GM13977 (cell line): Measurements from ENCODE around the gene FAM13A.
"Not testable (repeated sequence)": the region's sequence is repeated elsewhere in the genome, so short reads cannot be mapped to it uniquely, and the experiment has no call there.

Source experiments
- DNase-seq: peaks from one replicate; pipeline ENCODE4 v3.0.0; 2012; ENCODE audit warnings: low spot score
- CTCF ChIP-seq: IDR thresholded peaks from 2 replicates; pipeline ENCODE4 v1.5.1; 2012; ENCODE audit warnings: mild to moderate bottlenecking, control low read depth; ENCODE audit not compliant: insufficient read depth; ENCODE audit errors: extremely low read depth, missing control alignments
- in situ Hi-C: fragments of 300-500 bp; cut with MboI; formaldehyde crosslinking; loops from one replicate; pipeline ENCODE4 v1.12.0; 2022; ENCODE audit warnings: low sequenced_read_pairs, low pct_unique_long_range_greater_than_20kb, mixed read lengths, inconsistent platforms; ENCODE audit not compliant: unreplicated experiment

FAM13A gene

DNA sequence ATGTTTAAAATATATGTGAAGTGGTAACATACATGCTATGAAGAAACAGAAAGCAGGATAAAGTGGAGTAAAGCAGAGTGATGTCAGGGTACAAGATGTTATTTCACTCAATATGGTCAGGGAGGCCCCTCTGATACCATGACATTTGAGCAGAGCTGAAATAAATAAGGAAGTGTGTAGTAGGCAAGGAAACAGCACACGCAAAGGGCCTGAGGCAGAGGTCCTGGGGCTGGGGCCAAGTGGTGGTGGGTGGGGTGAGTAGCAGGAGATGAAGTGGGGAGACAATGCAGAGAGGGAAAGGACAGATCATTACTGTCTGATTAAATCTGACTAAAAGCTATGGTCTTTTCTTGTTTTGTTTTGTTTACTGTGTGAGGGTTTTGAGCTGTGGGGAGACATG, 61.1 kb downstream of the FAM13A start:
- in situ Hi-C loops = no loop called here
- DNase-seq = no peak
- TF ChIP-seq CTCF = no peak

DNA sequence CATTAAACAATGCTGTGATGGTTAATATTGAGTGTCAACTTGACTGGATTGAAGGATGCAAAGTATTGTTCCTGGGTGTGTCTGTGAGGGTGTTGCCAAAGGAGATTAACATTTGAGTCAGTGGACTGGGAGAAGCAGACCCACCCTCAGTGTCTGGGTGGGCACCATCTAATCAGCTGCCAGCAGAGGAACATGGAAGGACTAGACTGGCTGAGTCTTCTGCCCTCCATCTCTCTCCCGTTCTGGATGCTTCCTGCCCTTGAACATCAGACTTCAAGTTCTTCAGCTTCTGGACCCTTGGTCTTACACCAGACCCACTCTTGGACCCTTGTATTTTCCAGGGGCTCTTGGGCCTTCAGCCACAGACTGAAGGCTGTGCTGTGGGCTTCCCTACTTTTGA, 61.7 kb downstream of the FAM13A start:
- DNase-seq, in situ Hi-C loops: not testable (repeated sequence)

DNA sequence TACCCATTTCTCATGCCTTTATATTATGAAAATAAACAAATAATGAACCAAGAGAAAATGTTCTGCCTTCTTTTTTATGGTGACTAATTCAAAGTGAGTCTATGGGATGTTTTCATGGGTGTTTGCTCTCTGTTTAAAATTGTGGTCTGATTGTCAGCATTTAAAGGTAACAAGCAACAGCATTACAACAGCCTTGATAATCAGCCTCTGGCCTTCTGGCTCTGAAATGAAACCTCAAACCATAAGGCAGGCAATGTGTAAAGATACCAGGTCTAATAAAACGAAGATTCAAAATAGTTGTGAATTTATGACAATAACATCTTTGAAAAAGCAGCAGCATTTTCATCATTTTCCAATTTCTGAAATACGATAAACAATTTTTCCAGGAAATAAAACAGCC, 63.7 kb downstream of the FAM13A start:
- no peak for DNase-seq
- in situ Hi-C loops = no loop called here
- TF ChIP-seq CTCF = no peak

DNA sequence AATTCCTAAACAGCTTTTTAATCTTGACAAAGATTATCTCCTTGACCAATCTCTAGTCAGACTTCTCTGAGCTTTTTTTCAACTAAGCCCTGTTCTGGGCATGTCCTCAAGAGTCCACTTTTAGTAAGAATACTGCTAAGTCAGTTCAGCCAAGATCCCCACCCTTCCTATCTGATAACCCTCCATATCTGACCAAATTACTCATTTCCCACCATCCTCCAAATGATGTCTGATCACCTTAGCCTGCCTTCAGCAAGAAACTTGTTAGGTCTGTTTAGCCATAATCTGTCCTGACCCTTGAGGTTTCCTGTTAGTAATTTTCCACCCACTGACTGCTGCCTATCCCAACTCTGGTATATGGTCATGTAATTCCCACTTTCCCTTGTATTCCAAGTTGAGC, 65.2 kb downstream of the FAM13A start:
- no peak for DNase-seq
- TF ChIP-seq CTCF = no peak
- in situ Hi-C loops = no loop called here

- no peak for DNase-seq
- TF ChIP-seq CTCF = no peak
- in situ Hi-C loops = no loop called here
These were observed 67.0 kb downstream of the FAM13A start for GRCh38 chr4:88989990-88990389.

GRCh38 chr4:88985088-88985773, 71.8 kb downstream of the FAM13A start:
- no peak for DNase-seq
- TF ChIP-seq CTCF = no peak
- in situ Hi-C loops = no loop called here

GRCh38 chr4:88982757-88983156, 74.2 kb downstream of the FAM13A start:
- no peak for TF ChIP-seq CTCF
- in situ Hi-C loops = no loop called here
- DNase-seq = no peak
